ENCODE results near the gene GNPNAT1.

The GNPNAT1 gene

DNA sequence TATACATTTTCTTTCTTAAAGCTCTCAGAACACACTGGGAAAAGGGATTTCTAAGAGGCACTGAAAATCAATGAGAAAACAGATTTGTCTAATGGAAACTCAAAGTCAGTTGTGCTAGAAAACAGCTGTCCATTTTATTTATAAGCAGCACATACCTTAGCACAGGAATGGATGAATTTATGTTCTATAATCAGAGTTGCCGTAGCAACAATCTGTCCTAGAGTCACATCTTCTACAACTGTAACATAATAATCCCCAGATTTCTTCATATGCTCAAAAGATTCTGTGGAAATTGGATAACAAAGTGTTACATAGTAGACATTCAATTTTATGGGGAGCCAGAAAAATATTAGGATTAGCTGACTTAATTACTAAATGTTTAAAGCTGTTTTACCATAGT, 9.8 kb downstream of the GNPNAT1 start:
- Histone ChIP-seq H3K4me1 (ENCODE audit: control insufficient read depth in 1 of 2, insufficient read depth in 1 of 2, low read depth in 1 of 2, low read length in 1 of 2) (no peaks in the 10 kb centered on the region), H3K36me3 (peaks cover 3% of the 10 kb centered on the region), H3K9me3 (no peaks in the 10 kb centered on the region), H3K4me3 (ENCODE audit: low read depth in 1 of 2, low read length in 1 of 2) (no peak overlapping the region), H3K27ac (no peak overlapping the region), H3K27me3 (no peaks in the 10 kb centered on the region)
- TF ChIP-seq, protein P1, sequence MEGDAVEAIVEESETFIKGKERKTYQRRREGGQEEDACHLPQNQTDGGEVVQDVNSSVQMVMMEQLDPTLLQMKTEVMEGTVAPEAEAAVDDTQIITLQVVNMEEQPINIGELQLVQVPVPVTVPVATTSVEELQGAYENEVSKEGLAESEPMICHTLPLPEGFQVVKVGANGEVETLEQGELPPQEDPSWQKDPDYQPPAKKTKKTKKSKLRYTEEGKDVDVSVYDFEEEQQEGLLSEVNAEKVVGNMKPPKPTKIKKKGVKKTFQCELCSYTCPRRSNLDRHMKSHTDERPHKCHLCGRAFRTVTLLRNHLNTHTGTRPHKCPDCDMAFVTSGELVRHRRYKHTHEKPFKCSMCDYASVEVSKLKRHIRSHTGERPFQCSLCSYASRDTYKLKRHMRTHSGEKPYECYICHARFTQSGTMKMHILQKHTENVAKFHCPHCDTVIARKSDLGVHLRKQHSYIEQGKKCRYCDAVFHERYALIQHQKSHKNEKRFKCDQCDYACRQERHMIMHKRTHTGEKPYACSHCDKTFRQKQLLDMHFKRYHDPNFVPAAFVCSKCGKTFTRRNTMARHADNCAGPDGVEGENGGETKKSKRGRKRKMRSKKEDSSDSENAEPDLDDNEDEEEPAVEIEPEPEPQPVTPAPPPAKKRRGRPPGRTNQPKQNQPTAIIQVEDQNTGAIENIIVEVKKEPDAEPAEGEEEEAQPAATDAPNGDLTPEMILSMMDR (IDR thresholded peaks at IDR 0.05), result no peak

DNA sequence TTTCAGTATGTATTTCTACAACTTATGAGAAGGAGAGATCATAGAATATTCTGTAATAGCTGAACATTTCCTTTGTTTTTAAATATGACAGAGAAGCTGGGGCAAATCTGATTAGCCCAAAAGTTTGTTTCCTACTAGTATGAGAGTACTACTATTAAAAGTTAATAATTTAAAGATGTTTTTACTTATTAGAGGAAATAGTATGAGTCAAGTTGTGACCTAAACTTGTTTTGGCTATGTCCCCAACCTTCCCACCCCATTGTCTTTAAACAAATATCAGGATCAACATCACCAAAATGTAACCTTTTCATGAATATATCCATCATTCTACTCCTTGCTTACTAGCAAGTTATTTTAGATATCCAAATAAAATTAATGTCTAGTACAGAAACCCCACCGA, 10.5 kb downstream of the GNPNAT1 start:
- Histone ChIP-seq H3K27ac (no peak overlapping the region), H3K27me3 (no peaks in the 10 kb centered on the region), H3K36me3 (peaks cover 10% of the 10 kb centered on the region), H3K4me3 (ENCODE audit: low read depth in 1 of 2, low read length in 1 of 2) (no peak overlapping the region), H3K9me3 (no peaks in the 10 kb centered on the region), H3K4me1 (ENCODE audit: control insufficient read depth in 1 of 2, insufficient read depth in 1 of 2, low read depth in 1 of 2, low read length in 1 of 2) (no peaks in the 10 kb centered on the region)
- TF ChIP-seq, protein P1 (IDR thresholded peaks at IDR 0.05), result no peak

DNA sequence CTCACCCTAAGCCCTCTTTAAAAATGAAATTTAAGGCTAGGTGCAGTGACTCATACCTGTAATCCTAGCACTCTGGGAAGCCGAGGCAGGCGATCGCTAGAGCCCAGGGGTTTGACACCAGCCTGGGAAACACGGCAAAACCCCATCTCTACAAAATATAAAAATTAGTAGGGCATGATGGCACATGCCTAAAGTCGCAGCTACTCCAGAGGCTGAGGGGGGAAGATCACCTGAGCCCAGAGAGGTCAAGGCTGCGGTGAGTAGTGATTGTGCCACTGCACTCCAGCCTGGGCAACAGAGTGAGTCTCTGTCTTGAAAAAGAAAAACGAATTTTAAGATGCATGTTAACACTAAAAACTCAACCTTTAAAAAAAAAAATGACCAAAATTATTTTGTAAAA, 12.7 kb downstream of the GNPNAT1 start:
- Histone ChIP-seq H3K27ac (no peak overlapping the region), H3K4me1 (ENCODE audit: control insufficient read depth in 1 of 2, insufficient read depth in 1 of 2, low read depth in 1 of 2, low read length in 1 of 2) (no peaks in the 10 kb centered on the region), H3K36me3 (peaks cover 24% of the 10 kb centered on the region), H3K4me3 (ENCODE audit: low read depth in 1 of 2, low read length in 1 of 2) (no peak overlapping the region), H3K27me3 (no peaks in the 10 kb centered on the region), H3K9me3 (no peaks in the 10 kb centered on the region)
- TF ChIP-seq, protein P1 (IDR thresholded peaks at IDR 0.05), result no peak

DNA sequence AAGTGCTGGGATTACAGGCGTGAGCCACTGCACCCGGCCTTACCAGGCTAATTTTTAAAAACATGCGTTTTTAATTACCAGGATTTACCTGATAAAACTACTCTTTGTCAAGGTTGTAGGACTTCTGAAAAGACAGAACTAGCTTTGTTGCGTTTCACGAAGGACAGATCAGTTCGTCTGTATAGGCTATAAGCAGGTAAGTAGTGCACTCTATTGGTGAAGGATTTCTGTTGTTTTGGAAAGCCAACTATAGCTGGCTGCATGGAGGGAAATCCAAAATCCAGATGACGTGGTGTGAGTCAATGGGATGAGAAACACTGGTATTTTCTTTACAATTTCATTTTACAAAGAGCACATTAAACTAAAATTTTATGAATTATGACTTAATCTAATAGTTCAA, 14.6 kb downstream of the GNPNAT1 start:
- no peak overlapping the region for H3K27ac ChIP-seq

DNA sequence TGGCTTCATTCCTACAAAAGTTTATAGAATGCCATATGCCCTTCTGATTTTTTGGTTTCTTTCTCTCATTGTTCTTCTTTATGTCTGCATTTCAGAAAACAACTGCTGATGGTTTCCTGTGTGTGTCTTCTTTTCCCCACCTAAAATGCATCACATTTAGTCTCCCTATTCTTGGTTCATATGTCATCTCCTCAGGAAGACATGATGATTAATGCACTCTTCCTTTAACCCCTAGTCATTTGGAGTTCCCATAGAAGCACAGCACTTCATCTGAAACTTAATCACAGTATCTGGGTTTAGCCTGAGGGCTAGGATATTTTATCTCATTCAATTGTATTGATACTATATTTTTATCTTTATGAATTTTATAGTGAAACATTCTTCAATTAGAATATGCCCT, 21.5 kb downstream of the GNPNAT1 start:
- Histone ChIP-seq H3K4me1 (ENCODE audit: control insufficient read depth in 1 of 2, insufficient read depth in 1 of 2, low read depth in 1 of 2, low read length in 1 of 2) (no peaks in the 10 kb centered on the region), H3K36me3 (peaks cover 75% of the 10 kb centered on the region), H3K27me3 (no peaks in the 10 kb centered on the region), H3K9me3 (no peaks in the 10 kb centered on the region), H3K4me3 (ENCODE audit: low read depth in 1 of 2, low read length in 1 of 2) (no peak overlapping the region), H3K27ac (no peak overlapping the region)
- TF ChIP-seq, protein P1 (IDR thresholded peaks at IDR 0.05), result no peak

More for the DNA sequence above, 14.6 kb downstream of the GNPNAT1 start:
- peaks cover 35% of the 10 kb centered on the region for H3K36me3 ChIP-seq
- no peaks in the 10 kb centered on the region for H3K4me1 ChIP-seq (ENCODE audit: control insufficient read depth in 1 of 2, insufficient read depth in 1 of 2, low read depth in 1 of 2, low read length in 1 of 2)
- no peaks in the 10 kb centered on the region for H3K9me3 ChIP-seq
- H3K4me3 ChIP-seq (ENCODE audit: low read depth in 1 of 2, low read length in 1 of 2), result no peak overlapping the region
- no peaks in the 10 kb centered on the region for H3K27me3 ChIP-seq
- TF ChIP-seq, protein P1 (IDR thresholded peaks at IDR 0.05), result no peak

Data from neutrophil (primary cell).